ENCODE measurements around the gene PERM1.
"Not testable (repeated sequence)": the region's sequence is repeated elsewhere in the genome, so short reads cannot be mapped to it uniquely, and the experiment has no call there.

Gene PERM1

DNA sequence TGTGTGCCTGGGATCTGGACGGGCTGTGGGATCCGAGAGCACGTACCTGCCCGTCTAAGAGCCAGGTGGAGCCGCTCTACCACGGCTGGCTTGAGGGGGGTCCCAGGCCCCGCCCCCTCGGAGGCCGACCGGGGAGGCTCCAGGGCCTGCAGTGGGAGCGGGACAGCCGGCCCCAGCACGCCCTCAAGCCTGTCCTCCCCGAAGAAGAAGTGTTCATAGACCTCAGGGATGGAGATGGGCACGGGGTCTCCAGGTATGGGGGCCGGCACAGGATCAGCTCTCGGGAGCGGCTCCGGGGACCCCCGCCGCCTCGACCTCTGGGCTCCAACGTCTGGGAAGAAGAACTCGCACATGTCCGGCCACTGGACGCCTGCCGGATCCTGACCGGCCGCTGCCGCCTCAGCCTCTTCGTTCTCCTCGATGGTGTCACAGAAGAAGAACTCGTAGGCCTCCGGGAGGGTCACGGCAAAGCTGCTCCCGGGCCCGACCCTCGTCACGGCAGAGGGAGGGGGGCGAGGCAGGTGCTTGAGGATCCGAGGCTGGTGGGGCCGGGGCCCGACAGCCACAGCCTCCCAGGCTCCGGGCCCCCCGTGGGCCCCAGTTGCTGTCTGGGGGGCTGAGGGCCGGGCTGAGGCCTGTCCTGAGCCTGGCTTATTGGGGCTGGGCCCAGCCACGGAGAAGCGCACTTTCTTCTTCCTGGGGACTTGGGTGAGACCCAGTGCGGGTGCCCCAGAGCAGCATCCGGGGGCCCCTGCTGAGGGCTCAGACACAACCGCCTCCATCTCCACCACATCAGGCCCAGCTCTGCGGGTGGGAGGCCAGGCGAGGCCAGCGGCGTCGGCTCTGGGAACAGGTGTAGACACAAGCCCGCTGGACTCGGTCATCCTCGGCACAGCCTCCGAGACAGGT is 2.8 kb downstream of the PERM1 start:
- Histone ChIP-seq H3K4me1 (ENCODE audit: control insufficient read depth in 1 of 2, insufficient read depth in 2 of 2, low read length in 2 of 2) (peaks cover 0 to 4% of the 10 kb centered on the region in 2 donors), H3K27ac (ENCODE audit: low read depth, low read length) (no peak overlapping the region), H3K36me3 (ENCODE audit: control insufficient read depth in 1 of 2, insufficient read depth in 2 of 2, low read length in 2 of 2) (no peaks in the 10 kb centered on the region), H3K9ac (ENCODE audit: low read depth in 1 of 2, low read length in 2 of 2) (no peak overlapping the region), H3K4me3 (ENCODE audit: low read depth in 1 of 2, low read length in 2 of 2) (no peak overlapping the region), H3K9me3 (ENCODE audit: control insufficient read depth in 1 of 2, low read length in 2 of 2) (no peaks in the 10 kb centered on the region), H3K27me3 (ENCODE audit: control insufficient read depth in 1 of 2, insufficient read depth in 2 of 2, low read length in 2 of 2) (peaks cover 9 to 22% of the 10 kb centered on the region in 2 donors)

DNA sequence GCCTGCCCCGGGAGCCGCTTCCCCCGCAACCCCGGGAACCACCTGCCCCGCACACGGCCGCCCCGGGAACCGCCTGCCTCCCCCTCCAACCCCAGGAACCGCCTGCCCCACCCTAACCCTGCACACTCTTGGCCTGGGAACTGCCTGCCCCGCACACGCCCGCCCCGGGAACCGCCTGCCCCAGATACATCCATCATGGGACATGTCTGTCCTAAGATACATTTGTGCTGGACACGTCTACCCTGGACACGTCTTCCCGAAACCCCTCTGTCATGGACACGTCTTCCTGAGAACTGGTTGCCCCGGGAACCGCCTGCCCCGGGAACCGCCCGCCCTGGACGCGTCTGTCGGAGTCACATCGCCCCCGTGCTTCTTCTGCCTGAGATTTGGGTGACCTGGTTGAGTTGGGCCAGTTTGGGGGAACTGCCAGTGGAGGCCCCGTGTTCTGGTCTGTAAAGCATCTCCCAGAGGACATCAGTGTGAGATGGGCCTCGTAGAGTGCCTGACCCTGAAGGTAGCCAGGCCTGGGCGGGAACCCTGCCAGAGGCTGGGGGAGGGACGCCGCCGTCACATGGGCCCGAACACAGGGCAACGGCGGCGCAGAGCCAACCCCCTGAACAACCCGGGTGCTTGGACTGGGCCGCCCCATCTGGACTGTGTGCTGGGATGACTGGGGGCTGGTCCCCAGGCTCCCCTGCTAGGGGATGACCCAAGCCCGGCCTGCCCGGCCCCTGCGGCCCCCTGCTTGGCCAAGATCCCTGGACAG is 3.6 kb downstream of the PERM1 start:
- H3K27ac ChIP-seq (ENCODE audit: low read depth, low read length): no peak overlapping the region
- peaks cover 0 to 4% of the 10 kb centered on the region in 2 donors for H3K4me1 ChIP-seq (ENCODE audit: control insufficient read depth in 1 of 2, insufficient read depth in 2 of 2, low read length in 2 of 2)
- no peak overlapping the region for H3K4me3 ChIP-seq (ENCODE audit: low read depth in 1 of 2, low read length in 2 of 2)
- peaks cover 9 to 17% of the 10 kb centered on the region in 2 donors for H3K27me3 ChIP-seq (ENCODE audit: control insufficient read depth in 1 of 2, insufficient read depth in 2 of 2, low read length in 2 of 2)
- H3K9me3 ChIP-seq (ENCODE audit: control insufficient read depth in 1 of 2, low read length in 2 of 2): no peaks in the 10 kb centered on the region
- H3K9ac ChIP-seq (ENCODE audit: low read depth in 1 of 2, low read length in 2 of 2): no peak overlapping the region
- no peaks in the 10 kb centered on the region for H3K36me3 ChIP-seq (ENCODE audit: control insufficient read depth in 1 of 2, insufficient read depth in 2 of 2, low read length in 2 of 2)

DNA sequence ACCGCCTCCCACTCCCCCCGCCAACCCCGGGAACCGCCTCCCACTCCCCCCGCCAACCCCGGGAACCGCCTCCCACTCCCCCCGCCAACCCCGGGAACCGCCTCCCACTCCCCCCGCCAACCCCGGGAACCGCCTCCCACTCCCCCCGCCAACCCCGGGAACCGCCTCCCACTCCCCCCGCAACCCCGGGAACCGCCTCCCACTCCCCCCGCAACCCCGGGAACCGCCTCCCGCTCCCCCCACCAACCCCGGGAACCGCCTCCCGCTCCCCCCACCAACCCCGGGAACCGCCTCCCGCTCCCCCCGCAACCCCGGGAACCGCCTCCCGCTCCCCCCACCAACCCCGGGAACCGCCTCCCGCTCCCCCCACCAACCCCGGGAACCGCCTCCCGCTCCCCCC is 5.1 kb downstream of the PERM1 start:
- not testable (repeated sequence) for H3K9me3 ChIP-seq (ENCODE audit: control insufficient read depth in 1 of 2, low read length in 2 of 2); H3K4me3 ChIP-seq (ENCODE audit: low read depth in 1 of 2, low read length in 2 of 2); H3K27ac ChIP-seq (ENCODE audit: low read depth, low read length); H3K36me3 ChIP-seq (ENCODE audit: control insufficient read depth in 1 of 2, insufficient read depth in 2 of 2, low read length in 2 of 2); H3K27me3 ChIP-seq (ENCODE audit: control insufficient read depth in 1 of 2, insufficient read depth in 2 of 2, low read length in 2 of 2); H3K4me1 ChIP-seq (ENCODE audit: control insufficient read depth in 1 of 2, insufficient read depth in 2 of 2, low read length in 2 of 2); H3K9ac ChIP-seq (ENCODE audit: low read depth in 1 of 2, low read length in 2 of 2)

DNA sequence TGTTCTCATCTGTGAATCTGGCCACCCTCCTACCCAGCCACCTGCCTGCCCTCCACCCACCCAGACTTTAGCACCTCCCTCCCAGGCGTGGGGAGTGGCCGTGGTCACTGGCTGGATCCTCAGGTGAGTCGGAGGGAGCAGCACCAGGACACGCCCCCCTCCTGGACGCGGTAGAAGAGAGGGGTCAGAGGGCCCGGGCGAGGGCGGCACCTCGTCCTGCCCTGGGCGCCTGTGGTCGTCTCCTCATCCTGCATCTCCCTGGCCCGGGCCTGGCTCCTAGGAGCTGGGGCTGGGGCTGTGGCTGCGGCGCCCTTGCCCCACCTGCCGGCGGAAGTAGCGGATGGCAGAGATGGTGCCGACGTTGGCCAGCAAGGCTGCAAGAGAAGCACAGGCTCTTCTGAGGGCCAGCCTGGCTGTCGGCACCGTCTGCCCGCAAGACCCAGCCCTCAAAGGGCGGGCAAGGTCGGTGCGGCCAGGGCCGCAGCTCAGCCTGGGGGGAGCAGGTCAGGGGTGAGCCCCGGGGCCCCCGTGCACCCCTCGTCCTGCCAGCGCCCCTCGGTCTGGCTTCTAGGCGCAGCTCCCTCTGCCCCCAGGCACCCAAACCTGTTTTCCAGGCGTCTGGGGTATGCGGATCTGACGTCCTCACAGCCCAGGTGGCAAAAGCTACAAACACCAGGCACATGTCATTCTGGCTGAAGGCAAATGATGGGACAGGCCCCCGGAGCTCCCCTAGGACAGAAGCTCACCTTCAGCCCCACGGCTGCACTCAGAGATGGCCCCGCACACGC is 5.8 kb downstream of the PERM1 start:
- Histone ChIP-seq H3K36me3 (ENCODE audit: control insufficient read depth in 1 of 2, insufficient read depth in 2 of 2, low read length in 2 of 2) (no peaks in the 10 kb centered on the region), H3K9ac (ENCODE audit: low read depth in 1 of 2, low read length in 2 of 2) (no peak overlapping the region), H3K4me3 (ENCODE audit: low read depth in 1 of 2, low read length in 2 of 2) (peak overlapping the region in 1 of 2 donors; percentile 8), H3K4me1 (ENCODE audit: control insufficient read depth in 1 of 2, insufficient read depth in 2 of 2, low read length in 2 of 2) (peaks cover 0 to 4% of the 10 kb centered on the region in 2 donors), H3K27ac (ENCODE audit: low read depth, low read length) (no peak overlapping the region), H3K9me3 (ENCODE audit: control insufficient read depth in 1 of 2, low read length in 2 of 2) (no peaks in the 10 kb centered on the region), H3K27me3 (ENCODE audit: control insufficient read depth in 1 of 2, insufficient read depth in 2 of 2, low read length in 2 of 2) (peaks cover 8 to 12% of the 10 kb centered on the region in 2 donors)

DNA sequence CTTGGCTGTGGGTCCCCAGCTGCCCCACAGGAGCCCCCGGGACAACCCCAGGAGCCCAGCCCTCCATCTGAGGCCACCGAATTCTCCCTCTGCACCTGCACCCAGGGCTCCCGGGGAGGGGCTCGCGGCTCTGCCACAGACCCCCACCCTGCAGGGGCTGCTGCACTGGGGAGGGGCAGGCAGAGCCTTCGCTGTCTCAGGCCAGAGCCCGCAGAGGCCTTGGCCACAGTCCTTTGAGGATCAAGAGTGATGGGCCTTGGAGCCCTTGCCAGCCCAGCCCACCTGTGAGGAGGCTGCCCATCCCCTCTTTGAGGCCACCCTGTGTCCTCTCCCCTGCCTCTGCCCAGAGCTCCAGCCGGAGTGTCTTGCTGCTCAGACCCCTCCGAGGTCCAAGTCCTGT is 6.5 kb downstream of the PERM1 start:
- H3K4me3 ChIP-seq (ENCODE audit: low read depth in 1 of 2, low read length in 2 of 2): no peak overlapping the region
- no peak overlapping the region for H3K9ac ChIP-seq (ENCODE audit: low read depth in 1 of 2, low read length in 2 of 2)
- peaks cover 8 to 13% of the 10 kb centered on the region in 2 donors for H3K27me3 ChIP-seq (ENCODE audit: control insufficient read depth in 1 of 2, insufficient read depth in 2 of 2, low read length in 2 of 2)
- peaks cover 0 to 4% of the 10 kb centered on the region in 2 donors for H3K4me1 ChIP-seq (ENCODE audit: control insufficient read depth in 1 of 2, insufficient read depth in 2 of 2, low read length in 2 of 2)
- no peaks in the 10 kb centered on the region for H3K9me3 ChIP-seq (ENCODE audit: control insufficient read depth in 1 of 2, low read length in 2 of 2)
- H3K36me3 ChIP-seq (ENCODE audit: control insufficient read depth in 1 of 2, insufficient read depth in 2 of 2, low read length in 2 of 2): no peaks in the 10 kb centered on the region
- no peak overlapping the region for H3K27ac ChIP-seq (ENCODE audit: low read depth, low read length)

DNA sequence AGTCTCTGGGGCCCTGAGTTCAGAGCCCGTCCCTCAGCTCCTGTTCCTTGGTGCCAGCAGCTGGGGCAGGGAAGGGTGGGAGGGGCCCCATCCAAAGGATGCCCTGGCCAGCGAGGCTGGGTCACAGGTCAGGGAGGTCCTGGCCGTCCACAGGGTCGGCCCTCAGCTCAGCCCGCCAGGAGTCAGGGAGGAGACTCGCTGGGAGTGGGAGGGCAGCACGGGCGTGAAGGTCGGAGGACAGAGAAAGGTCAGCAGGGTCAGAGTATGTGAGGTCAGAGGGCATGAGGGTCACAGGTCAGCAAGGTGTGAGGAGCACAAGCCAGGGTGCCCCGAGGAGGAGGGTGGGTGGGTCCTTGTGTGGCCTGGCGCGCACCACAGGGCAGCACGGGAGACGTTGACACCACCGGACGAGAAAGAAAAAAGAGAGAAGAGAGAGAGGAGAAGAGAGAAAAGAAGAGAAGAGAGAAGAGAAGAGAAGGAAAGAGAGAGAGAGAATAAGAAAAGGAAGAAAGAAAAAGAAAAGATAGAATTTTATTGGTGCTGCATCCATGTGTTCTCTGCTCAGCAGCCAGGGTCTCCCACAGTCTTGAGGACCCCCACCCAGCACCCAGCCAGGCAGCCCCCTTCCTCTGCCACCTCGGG is 7.1 kb downstream of the PERM1 start:
- Histone ChIP-seq H3K9me3 (ENCODE audit: control insufficient read depth in 1 of 2, low read length in 2 of 2) (no peaks in the 10 kb centered on the region), H3K27ac (ENCODE audit: low read depth, low read length) (no peak overlapping the region), H3K9ac (ENCODE audit: low read depth in 1 of 2, low read length in 2 of 2) (no peak overlapping the region), H3K4me1 (ENCODE audit: control insufficient read depth in 1 of 2, insufficient read depth in 2 of 2, low read length in 2 of 2) (peaks cover 0 to 4% of the 10 kb centered on the region in 2 donors), H3K27me3 (ENCODE audit: control insufficient read depth in 1 of 2, insufficient read depth in 2 of 2, low read length in 2 of 2) (peaks cover 8 to 13% of the 10 kb centered on the region in 2 donors), H3K4me3 (ENCODE audit: low read depth in 1 of 2, low read length in 2 of 2) (no peak overlapping the region), H3K36me3 (ENCODE audit: control insufficient read depth in 1 of 2, insufficient read depth in 2 of 2, low read length in 2 of 2) (no peaks in the 10 kb centered on the region)

DNA sequence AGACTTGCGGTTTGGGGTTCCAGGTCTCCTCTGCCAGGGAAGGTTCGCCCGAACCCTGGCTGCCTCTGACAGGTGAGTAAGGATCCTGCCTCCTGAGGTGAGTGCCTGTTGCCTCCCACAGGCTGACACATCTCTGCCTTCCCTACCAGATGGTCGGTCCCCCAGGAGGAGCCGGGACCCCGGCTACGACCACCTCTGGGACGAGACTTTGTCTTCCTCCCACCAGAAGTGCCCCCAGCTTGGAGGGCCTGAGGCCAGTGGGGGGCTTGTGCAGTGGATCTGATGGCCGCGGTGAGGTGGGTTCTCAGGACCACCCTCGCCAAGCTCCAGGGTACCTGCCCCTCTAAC is 7.6 kb downstream of the PERM1 start:
- peaks cover 12 to 14% of the 10 kb centered on the region in 2 donors for H3K27me3 ChIP-seq (ENCODE audit: control insufficient read depth in 1 of 2, insufficient read depth in 2 of 2, low read length in 2 of 2)
- H3K4me1 ChIP-seq (ENCODE audit: control insufficient read depth in 1 of 2, insufficient read depth in 2 of 2, low read length in 2 of 2): peaks cover 0 to 4% of the 10 kb centered on the region in 2 donors
- H3K27ac ChIP-seq (ENCODE audit: low read depth, low read length): no peak overlapping the region
- H3K36me3 ChIP-seq (ENCODE audit: control insufficient read depth in 1 of 2, insufficient read depth in 2 of 2, low read length in 2 of 2): no peaks in the 10 kb centered on the region
- no peak overlapping the region for H3K4me3 ChIP-seq (ENCODE audit: low read depth in 1 of 2, low read length in 2 of 2)
- no peak overlapping the region for H3K9ac ChIP-seq (ENCODE audit: low read depth in 1 of 2, low read length in 2 of 2)
- no peaks in the 10 kb centered on the region for H3K9me3 ChIP-seq (ENCODE audit: control insufficient read depth in 1 of 2, low read length in 2 of 2)

DNA sequence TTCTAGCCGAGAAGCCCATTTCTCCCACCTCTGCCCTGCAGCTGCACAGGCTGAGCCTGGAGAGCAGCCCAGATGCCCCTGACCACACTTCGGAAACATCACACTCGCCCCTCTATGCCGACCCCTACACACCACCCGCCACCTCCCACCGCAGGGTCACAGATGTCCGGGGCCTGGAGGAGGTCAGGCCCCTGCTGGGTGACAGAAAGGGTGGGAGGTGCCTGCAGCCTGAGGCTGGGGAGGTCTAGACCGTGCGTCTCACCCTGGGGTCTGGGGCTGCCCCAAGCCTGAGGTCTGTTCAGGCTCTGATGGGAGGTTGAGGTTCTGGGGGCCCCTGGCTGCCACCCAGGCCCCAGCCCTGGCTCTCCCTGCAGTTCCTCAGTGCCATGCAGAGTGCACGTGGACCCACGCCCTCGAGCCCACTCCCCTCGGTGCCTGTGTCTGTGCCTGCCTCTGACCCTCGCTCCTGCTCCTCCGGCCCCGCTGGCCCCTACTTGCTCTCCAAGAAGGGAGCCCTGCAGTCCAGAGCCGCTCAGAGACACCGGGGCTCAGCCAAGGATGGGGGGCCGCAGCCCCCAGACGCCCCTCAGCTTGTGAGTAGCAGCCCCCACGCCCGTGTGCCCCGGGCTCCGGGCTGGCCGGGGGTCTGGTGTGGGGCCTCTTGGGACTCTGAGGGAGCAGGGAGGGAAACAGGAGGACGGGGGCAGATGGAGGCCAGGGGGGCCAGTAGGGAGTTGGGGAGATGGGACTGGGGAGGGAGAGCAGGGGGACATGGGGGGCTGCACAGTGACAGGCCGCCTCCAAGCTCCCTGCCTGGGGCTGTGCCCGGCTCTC is 8.2 kb downstream of the PERM1 start:
- peaks cover 16 to 20% of the 10 kb centered on the region in 2 donors for H3K27me3 ChIP-seq (ENCODE audit: control insufficient read depth in 1 of 2, insufficient read depth in 2 of 2, low read length in 2 of 2)
- H3K4me1 ChIP-seq (ENCODE audit: control insufficient read depth in 1 of 2, insufficient read depth in 2 of 2, low read length in 2 of 2): peaks cover 0 to 4% of the 10 kb centered on the region in 2 donors
- H3K9ac ChIP-seq (ENCODE audit: low read depth in 1 of 2, low read length in 2 of 2): no peak overlapping the region
- H3K27ac ChIP-seq (ENCODE audit: low read depth, low read length): no peak overlapping the region
- H3K4me3 ChIP-seq (ENCODE audit: low read depth in 1 of 2, low read length in 2 of 2): no peak overlapping the region
- no peaks in the 10 kb centered on the region for H3K9me3 ChIP-seq (ENCODE audit: control insufficient read depth in 1 of 2, low read length in 2 of 2)
- no peaks in the 10 kb centered on the region for H3K36me3 ChIP-seq (ENCODE audit: control insufficient read depth in 1 of 2, insufficient read depth in 2 of 2, low read length in 2 of 2)
